Glomerular endothelial cell (primary cell): ENCODE measurements around the gene POLN. TPM values are rescaled to one million over a fixed set of nuclear protein-coding genes. Genes with fewer than 3 reads are reported as not detected.

Experiments used
- DNase-seq: peaks from one replicate; pipeline ENCODE4 v3.0.0-alpha.2; 2011; ENCODE audit warnings: low read depth, low spot score; ENCODE audit errors: extremely low read depth
- total RNA-seq: library from RNA; depleted of rRNA; stranded (reverse); fragments of >200 nt; gene quantifications from 2 replicates; pipeline ENCODE4 v1.2.3, GENCODE V29; 2015

Gene POLN
- total RNA-seq, 1 donor from 2014 or later: 1.6 TPM

GRCh38 chr4:2126309-2127043, 115.4 kb downstream of the POLN start:
- DNase-seq: no peak

GRCh38 chr4:2125831-2126230, 116.1 kb downstream of the POLN start:
- no peak for DNase-seq

GRCh38 chr4:2125023-2125422, 116.9 kb downstream of the POLN start:
- no peak for DNase-seq

DNA sequence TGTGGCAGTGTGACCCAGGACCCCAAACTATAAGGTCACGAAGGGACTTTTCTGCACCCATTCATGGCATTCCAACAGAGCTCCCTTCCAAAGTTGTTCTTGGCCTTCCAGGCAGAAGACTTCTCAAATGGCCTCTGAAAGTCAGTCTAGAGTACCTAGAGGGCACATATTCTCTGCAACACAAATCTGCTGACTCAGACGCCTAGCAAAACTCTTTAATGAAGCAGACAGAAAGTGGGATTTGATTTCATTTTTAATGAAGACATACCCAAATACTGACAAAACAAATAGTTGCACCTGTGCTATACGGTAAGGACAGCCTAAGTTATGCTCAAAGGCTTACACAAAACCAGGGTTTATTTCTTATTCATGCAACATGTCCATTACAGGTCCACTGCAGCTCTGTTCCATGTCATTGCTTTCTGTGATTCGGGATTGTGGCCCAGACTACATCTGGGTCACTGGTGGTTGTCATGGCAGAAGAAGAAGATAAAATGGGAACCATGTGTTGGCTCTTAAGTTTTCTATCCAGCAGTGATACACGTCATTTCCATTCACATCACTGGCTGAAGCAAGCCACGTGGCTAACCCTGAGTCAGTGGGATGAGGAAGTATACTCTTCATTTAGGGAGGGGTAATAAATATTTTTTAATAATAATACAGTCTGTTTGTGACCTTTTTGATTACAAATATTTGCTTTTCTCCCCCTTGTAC, 125.1 kb downstream of the POLN start:
- no peak for DNase-seq

DNA sequence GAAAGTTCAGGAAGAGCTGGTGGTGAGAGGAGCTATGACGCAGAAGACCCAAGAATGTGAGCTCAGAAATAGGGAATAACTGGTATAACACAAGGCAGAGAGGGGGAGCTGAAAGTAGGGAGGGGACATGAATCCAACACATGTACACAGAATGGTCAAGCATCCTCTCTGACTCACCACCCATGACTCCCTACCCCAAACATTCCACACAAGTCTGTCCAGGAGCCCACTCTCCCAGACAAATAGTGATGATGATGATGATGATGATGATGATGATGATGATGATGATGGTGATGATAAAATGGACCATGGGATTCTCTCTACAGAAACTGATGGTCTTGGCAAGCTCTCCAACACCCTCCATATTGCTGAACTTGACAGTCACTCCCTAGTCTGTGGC, 136.4 kb downstream of the POLN start:
- DNase-seq: no peak

GRCh38 chr4:2104556-2105345, 137.2 kb downstream of the POLN start:
- DNase-seq: no peak

GRCh38 chr4:2103843-2104547, 137.9 kb downstream of the POLN start:
- no peak for DNase-seq

- no peak for DNase-seq
Measured at GRCh38 chr4:2103127-2103842, 138.6 kb downstream of the POLN start.

DNA sequence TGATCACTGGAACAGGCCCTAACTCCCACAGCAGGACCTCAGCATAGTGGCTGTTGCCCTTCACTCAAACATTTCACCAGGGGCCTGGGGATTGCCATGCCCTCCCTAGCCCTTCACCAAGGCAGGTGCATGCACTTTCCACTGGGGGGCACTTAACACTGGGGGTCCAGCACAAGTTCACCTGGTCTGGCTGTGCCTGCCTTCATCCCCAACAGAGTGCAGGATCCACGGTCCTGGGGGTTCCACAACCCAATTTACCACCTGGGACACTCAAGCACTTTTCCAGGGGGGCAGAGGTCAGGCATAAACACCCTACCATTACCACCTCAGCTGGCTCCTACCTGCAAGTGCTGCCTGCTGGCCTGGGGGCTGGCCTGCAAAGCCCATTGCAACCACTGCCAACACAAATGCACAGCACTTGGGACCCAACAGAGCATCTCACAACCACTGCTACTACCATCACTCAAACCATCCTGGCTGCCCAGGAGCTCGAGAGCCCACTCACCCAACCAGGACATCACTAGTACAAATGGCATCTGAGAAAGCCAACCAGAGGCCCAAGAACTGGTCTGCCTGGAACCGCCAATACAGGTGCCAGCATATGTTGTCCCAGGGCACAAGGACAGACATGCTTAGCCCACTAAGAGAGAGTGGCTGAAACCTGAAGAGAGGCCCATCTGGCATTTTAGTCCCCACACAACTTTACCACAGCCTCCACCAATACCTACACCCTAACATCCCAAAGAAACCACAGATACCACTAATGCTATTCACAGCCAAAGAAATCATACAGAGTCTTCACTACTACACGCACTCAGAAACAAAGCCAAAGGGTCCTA, 139.7 kb downstream of the POLN start:
- no peak for DNase-seq

DNA sequence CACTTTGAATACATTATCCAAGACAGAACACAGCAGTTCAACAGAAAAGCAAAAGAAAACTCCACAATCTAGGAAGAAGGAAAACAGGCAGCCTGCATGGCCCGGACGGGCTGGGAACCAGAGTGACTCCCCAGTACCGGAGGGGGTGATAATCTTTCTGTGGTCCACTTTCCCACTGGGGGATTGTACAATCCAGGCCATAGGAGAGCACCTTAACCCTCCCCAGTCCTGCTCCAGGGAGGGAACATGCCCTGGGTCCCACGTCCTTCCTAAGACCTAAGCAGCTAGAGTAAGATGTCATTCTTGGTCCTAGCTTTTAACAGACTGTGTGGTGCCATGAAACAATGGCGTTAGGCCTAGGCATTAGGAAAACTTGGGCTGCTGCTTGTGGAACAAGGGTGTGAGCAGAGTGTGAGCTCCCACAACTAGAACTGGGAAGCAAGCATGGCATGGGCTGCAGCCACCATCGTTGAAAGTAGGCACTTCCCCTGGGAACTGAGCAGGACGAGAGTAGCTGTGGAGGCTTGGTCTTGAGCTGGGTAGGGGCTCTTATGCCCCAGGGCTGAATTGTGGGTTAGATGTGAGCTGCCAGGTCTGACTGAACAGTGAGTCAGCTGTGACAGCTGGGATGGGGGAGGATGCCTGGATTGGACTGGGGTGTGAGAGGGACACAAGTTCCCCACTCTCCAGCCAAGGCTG, 140.4 kb downstream of the POLN start:
- no peak for DNase-seq

GRCh38 chr4:2096073-2096609, 145.8 kb downstream of the POLN start:
- no peak for DNase-seq

DNA sequence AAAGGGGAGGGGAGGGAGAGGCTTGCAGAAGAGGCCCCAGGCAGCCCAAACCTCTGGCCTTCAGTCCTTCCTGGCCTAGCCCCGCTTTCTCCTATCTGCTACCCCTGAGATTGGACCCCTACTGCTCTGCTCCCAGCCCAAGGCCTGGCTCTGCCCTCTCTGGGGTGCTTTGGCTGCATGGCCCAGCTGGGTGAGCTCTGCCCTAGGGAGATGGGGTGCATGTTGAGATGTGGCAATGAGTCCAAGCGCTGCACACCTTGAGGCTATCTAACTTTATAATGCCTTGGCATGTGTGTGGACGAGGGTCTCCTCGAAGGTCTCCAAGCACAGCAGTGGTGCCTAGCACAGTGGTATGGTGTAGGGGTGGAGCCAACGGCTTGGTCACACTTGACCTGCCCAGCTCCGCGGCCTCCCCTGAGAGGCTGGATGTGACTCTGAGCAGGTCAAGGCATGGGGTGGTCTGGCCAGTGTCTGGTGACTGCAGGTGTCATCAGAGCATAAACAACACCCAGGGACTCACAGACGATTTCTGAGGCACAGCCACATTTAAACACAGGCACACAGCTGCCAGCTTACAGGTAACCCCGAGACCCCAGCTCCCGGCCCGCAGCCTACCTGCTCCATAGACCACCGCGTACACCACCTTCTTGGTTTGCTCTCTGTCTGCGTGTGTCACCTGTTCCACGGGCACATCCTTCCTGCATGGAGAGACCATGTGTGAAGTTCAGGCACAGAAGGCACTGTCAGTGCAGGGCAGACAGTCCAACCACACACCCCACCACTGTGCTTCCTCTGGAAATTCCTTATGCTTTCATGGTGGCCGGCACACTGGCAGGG, 146.5 kb downstream of the POLN start:
- DNase-seq: no peak

DNA sequence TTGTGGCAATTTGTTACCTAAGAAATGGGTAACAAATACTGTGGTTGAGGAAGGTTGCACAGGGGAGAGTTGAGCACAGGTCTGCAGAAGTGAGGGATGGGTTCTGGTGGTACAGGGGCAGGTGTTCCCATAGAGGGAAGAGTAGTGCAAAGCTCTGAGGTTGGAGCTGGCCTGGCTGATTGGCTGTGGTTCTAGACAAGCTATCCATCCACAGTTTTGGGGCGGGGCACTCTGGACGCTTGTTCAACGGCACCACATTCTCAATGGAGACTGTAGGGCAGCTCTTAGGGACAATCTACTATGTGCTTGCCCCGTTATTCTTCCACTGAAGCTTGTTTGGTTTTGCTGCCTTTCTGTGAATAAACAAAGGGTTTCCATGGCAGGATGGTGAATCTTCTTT, 147.4 kb downstream of the POLN start:
- DNase-seq: no peak

GRCh38 chr4:2093265-2093664, 148.7 kb downstream of the POLN start:
- no peak for DNase-seq

GRCh38 chr4:2092669-2093053, 149.3 kb downstream of the POLN start:
- no peak for DNase-seq

- no peak for DNase-seq
Measured at GRCh38 chr4:2091990-2092668, 149.8 kb downstream of the POLN start.

GRCh38 chr4:2090642-2091041, 151.3 kb downstream of the POLN start:
- DNase-seq: no peak
